ENCODE results near the gene CCDC87.

Gene CCDC87

DNA sequence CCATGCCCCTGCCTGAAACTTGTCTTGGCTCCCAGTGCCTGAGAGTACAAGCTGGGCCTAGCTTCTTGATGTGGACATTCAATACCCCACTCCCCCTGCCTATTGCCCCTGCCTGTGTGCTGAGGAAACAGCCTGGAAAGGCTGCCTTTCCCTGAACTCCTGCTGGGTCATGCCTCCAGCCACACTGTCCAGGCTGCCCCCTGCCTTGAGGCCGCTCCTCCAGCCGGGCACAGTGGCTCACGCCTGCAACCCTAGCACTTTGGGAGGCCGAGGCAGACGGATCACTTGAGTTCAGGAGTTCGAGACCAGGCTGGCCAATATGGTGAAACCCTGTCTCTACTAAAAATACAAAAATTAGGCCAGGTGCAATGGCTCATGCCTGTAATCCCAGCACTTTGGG, 10.2 kb upstream of the CCDC87 start:
- no peak overlapping the region for H3K4me3 ChIP-seq (ENCODE audit: low read depth, low read length)
- TF ChIP-seq, protein P1, sequence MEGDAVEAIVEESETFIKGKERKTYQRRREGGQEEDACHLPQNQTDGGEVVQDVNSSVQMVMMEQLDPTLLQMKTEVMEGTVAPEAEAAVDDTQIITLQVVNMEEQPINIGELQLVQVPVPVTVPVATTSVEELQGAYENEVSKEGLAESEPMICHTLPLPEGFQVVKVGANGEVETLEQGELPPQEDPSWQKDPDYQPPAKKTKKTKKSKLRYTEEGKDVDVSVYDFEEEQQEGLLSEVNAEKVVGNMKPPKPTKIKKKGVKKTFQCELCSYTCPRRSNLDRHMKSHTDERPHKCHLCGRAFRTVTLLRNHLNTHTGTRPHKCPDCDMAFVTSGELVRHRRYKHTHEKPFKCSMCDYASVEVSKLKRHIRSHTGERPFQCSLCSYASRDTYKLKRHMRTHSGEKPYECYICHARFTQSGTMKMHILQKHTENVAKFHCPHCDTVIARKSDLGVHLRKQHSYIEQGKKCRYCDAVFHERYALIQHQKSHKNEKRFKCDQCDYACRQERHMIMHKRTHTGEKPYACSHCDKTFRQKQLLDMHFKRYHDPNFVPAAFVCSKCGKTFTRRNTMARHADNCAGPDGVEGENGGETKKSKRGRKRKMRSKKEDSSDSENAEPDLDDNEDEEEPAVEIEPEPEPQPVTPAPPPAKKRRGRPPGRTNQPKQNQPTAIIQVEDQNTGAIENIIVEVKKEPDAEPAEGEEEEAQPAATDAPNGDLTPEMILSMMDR (conservative IDR thresholded peaks at IDR 0.05; ENCODE audit: low read depth, low read length) = no peak
- no peak for DNase-seq (ENCODE audit: low read depth)

DNA sequence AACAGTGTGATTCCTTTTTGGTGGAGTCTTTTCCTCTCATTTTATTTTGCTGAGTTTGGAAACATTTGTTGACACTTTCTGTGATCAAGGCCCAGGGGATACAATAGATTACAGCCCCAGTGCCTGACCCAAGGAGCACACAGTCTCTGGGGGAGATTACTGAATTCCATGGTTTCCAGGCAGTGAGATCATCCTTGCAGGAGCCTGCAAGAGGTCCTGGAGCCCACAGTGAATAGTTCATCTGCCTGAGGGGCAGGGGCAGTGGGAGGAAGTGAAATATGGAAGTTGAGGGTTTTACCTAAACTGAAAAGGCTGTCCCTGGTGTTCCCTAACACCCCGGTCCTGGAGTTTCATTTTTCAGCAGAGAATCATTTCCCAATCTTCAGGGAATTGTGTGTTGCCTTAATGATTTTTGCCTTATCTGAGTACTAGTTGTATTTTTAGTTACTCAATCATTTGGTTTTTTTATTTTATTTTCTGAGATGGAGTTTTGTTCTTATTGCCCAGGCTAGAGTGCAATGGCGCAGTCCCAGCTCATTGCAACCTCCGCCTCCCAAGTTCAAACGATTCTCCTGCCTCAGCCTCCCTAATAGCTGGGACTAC, 7.9 kb upstream of the CCDC87 start:
- H3K4me3 ChIP-seq (ENCODE audit: low read depth, low read length) = no peak overlapping the region
- DNase-seq (ENCODE audit: low read depth) = peak; percentile 51
- TF ChIP-seq, protein P1 (conservative IDR thresholded peaks at IDR 0.05; ENCODE audit: low read depth, low read length) = no peak

DNA sequence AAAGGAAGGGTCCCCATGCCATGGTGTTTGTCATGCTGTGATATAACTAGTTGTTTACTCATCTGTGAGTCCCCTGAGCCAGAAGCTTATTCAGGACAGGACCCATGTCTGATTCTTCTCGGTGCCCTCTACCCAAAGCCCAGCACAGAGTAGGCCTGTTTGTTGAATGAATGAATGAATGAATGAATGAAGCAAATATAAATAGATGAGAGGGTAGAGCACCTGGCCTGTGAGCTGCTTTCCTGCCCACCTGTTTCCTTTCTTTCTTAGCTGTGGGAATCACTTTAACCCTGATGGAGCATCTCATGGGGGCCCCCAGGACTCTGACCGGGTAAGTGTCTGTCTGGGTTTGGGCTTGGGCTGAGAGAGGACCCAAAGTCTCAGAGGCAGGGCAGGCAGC, 7.4 kb upstream of the CCDC87 start:
- TF ChIP-seq, protein P1 (conservative IDR thresholded peaks at IDR 0.05; ENCODE audit: low read depth, low read length) = no peak
- DNase-seq (ENCODE audit: low read depth) = no peak
- no peak overlapping the region for H3K4me3 ChIP-seq (ENCODE audit: low read depth, low read length)

DNA sequence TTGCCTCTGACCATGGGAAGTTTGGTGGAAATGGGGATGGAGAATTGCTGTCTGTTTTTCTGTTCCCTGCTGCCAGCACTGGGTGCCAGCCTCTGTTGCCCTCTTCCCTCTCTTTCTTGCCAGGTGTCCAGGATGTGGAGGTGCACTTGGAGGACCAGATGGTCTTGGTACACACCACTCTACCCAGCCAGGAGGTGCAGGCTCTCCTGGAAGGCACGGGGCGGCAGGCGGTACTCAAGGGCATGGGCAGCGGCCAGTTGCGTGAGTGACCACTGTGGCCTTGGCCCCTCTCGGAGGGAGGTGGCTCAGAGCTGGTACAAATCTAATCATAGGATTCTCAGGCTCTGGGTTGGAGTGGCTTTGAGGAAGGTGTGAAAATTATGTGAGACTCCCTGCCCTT, 6.1 kb upstream of the CCDC87 start:
- no peak overlapping the region for H3K4me3 ChIP-seq (ENCODE audit: low read depth, low read length)
- TF ChIP-seq, protein P1 (conservative IDR thresholded peaks at IDR 0.05; ENCODE audit: low read depth, low read length) = no peak
- no peak for DNase-seq (ENCODE audit: low read depth)

DNA sequence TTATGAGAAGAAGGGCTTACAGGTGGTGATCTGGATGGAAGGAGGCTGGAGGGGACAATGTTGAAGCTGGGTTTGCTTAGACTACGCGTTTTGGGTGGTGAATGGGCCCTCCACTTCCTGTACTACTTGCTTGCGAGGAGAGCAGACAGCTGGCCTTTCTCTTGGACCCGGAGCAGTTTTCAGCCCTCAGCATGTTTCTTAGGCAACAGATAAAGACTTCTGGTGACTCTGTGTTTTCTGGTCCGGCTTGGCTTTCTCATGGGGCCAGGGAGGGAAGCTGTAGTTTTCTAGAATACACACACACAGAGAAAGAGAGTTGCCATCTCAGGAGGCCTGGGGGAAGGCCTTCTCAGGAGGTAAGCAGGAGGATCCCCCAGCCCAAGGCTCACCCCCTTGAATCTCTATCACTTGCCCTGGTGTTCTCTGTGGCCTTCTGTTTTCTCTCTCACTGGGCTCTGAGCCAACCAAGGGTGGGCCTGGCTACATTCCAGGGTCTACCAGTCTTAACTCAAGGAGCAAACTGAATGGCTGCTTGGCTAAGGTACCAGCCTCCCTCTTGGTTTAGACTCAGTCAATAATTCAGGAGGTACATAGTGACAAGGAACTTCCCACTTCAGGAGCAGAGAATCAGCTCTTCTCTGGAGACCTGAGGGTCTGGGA, 2.5 kb upstream of the CCDC87 start:
- DNase-seq (ENCODE audit: low read depth) = peak; percentile 89
- H3K4me3 ChIP-seq (ENCODE audit: low read depth, low read length) = peak overlapping the region; percentile 9

DNA sequence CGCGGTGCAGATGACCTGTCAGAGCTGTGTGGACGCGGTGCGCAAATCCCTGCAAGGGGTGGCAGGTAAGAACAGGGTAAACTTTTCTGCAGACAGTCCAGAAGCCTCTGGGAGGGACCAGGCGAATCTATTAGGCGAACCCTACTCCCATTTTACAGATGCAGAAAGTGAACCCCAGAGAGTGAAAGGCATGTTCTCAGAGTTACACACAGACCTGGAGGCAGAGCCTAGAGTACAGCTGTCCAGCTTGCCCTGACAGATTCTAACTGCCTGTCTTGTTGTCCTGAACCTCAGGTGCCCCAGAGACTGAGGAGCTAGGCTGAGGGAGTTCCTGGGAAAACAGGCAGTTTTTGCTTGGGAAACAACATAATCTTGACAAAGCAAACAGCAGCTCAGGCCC, 787 bp upstream of the CCDC87 start:
- no peak for DNase-seq (ENCODE audit: low read depth)
- peak overlapping the region; percentile 71 for H3K4me3 ChIP-seq (ENCODE audit: low read depth, low read length)
- TF ChIP-seq, protein P1 (conservative IDR thresholded peaks at IDR 0.05; ENCODE audit: low read depth, low read length) = no peak

More for the DNA sequence above, 2.5 kb upstream of the CCDC87 start:
- TF ChIP-seq, protein P1 (conservative IDR thresholded peaks at IDR 0.05; ENCODE audit: low read depth, low read length) = no peak

DNA sequence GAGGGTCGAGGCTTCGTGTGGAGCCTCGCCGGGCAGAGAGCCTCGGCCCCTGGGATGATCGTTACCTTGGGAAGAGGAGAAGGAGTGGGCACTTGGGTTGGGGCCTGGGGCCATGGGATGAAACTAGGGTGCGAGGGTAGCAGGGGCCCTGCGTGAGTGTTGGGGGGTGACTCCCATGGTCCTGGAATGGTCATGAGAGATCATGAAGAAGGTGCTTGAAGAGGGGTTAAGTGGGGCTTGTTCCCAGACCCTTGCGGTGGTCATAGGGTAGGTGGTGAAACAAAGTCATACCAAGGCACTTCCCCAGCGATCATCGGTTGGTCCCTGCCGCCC, 406 bp upstream of the CCDC87 start:
- TF ChIP-seq, protein P1 (conservative IDR thresholded peaks at IDR 0.05; ENCODE audit: low read depth, low read length) = no peak
- no peak for DNase-seq (ENCODE audit: low read depth)
- peak overlapping the region; percentile 71 for H3K4me3 ChIP-seq (ENCODE audit: low read depth, low read length)

All from choroid plexus epithelial cell (primary cell).